Globus pallidus (tissue), 1 donor: ENCODE measurements around the gene PVALEF.
"Not testable (repeated sequence)": the region's sequence is repeated elsewhere in the genome, so short reads cannot be mapped to it uniquely, and the experiment has no call there.

Source experiments
- DNase-seq: peaks from one replicate; pipeline ENCODE4 v3.0.0-alpha.2; 2015; ENCODE audit warnings: low spot score

The PVALEF gene

DNA sequence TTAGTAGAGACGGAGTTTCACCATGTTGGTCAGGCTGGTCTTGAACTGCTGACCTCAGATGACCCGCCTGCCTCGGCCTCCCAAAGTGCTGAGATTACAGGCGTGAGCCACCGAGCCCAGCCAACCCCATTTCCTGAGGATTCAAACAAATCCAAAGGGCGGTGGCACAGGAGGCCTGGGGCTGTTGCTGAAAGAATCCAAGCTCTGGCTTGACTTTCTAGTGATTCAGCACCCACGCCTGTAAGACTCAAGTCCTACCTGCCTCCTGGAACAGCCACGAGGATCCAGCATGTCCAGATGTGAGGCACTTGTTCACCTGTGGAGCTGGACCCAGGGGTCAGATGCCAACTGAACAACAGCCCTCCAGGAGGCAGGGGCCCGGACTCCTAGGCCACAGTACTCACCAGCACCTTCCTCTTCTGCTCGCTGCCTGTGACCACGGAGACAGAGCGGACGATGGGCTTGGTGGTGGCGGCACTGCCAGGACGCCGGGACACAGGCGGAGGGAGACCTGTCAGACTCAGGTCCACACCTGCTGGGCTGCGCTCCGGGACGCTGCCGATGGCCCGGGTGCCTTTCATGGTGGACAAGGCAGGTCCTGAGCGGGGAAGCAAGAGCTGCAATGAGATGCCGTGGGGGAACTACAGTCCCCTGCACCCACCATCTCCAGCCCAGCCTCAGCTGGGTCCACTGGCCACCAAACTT lies 54.3 kb downstream of the PVALEF start:
- no peak for DNase-seq

DNA sequence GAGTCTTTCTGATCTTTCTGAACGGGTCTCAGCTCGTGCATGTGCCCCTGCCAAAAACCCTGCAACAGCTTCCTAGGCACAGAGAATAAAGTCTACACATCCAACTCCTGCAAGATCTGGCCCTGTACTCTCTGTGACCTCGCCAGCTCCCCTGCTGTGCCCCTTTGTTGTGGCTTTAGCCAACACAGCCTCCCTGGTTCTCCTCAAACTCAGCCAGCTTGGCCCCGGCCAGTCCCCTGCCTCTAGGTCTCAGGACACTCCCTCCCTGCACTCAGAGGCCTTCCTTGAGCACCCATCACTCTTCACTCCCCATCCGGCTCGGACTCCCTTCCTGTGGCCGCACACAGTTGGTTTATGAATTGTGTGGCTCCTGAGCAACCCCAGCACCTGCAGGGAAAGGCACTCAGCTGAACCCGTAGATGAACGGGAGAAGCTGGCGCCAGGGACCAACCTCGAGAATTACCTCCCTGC lies 56.1 kb downstream of the PVALEF start:
- no peak for DNase-seq

DNA sequence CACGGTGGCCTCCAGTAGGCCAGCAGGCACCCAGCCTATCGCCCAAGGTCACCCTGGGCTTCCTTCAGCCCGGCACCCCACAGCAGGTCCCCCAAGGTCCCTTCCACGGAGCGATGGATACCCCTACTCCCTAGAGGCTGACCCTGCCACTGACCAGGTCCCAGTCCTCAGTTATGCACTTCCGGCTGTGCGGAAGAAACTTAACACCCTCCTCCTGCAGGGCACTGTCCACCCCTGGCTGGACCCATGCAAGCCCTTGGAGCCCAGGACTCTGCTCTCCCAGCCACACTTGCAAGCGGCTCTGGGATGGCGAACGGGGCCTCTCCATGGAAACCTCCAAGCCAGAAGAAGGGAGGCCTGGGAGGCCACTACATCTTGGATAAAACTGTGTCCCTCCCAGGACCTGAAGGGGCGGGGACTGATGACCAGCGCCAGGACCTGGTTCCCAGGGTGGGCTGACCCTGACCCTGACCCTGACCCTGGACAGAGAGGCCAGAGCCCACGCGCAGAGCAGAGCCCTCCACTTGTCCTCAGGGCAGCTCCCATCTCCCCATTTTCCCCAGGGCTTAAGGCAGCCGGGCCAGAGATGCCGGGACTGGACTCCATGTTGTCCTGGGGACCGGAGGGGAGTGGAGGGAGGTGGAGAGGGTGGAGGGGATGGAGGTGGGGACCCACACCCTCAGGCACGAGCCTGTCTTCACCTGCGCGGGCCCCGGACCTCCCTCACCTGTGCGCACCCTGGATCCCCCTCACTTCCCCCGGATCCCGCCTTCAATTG lies 56.7 kb downstream of the PVALEF start:
- no peak for DNase-seq

DNA sequence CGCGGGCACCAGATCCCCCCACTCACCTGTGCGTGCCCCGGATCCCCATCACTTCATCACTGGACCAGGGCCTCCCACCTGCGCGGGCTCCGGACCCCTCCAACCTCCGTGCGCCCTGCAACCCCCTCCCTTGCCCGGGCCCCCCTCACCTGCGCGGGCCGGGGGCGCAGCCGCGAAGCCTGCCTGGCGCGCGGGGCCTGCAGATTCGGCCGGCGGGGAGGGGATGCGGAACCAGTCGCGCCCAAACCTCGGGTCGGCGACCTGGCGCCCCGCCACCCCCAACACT lies 57.3 kb downstream of the PVALEF start:
- DNase-seq: no peak

DNA sequence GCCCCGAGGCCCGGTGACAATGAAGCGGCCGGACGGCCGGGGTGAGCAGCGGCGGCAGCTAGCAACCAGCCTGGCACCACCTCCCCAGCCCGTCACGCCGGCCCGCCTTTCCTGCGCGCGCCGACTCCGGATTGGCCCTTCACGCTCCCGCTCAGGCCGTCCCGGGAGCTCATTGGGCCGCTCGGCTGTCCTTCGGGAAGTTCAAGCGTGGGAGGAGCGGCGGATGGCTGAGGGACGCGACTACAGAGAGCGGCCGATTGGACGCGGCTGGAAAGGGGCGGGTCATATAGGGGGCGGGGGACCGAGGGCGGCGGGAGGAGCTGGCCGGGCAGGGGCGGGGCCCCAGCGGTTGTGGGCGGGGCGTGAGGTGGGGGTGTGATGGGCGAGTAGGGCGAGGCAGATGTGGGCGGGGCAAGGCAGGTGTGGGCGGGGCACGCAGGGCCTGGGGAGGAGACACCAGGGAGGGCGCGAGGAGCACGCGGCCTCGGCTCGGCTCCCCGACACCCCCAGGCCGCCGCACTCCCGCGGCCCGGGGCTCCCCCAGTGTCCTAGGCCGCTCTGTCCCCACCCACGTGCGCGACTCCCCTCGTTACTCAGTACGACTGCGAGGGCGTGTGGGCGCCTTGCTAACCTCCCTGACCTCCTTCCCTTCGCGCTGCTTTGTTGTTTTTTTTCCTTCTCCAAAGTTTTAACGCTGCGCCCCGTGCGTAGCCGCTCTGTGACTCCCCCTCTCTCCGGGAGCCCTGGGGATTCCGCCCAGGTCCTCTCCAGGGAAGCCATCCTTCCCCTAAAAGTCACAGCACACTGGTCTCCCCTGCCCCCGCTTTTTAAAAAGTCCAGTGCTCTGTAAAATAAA lies 57.8 kb downstream of the PVALEF start, which contains the start of gene CEP131:
TSS of gene CEP131 (minus strand) at position 60 of the 856 bp plus-strand sequence. CDS start 2,909 bp downstream, outside the sequence.
- peak; percentile 98 for DNase-seq

DNA sequence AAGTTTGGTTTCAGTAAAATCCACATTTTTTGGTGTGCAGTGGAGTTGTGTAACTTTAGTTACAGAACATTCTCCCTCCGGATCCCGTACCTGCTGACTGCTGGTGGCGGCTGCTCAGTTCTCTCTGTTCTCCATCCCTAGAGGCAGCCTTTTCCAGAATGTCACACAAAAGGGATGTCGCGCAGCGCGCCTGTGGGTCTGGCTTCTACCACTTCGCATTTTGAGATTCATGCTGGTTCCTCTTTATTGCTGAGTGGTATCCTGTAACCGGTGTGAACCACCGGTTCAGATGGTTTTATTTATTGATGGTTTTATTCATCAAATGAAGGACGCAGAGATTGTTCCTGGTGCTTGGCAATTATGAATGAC lies 58.4 kb downstream of the PVALEF start:
- no peak for DNase-seq

DNA sequence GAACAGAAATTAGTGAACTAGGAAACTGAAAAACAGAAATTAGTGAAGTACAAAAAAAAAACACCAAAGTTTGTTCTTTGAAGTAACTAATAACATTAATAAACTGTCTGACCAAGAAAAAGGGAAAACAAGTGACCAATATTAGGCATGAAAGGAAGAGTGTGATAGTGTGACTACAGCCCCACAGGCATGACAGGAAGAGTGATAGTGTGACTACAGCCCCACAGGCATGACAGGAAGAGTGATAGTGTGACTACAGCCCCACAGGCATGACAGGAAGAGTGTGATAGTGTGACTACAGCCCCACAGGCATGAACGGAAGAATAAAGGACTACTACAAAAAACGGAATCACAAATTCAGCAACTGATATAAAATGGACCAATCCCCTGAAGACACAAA lies 62.3 kb downstream of the PVALEF start:
- not testable (repeated sequence) for DNase-seq

DNA sequence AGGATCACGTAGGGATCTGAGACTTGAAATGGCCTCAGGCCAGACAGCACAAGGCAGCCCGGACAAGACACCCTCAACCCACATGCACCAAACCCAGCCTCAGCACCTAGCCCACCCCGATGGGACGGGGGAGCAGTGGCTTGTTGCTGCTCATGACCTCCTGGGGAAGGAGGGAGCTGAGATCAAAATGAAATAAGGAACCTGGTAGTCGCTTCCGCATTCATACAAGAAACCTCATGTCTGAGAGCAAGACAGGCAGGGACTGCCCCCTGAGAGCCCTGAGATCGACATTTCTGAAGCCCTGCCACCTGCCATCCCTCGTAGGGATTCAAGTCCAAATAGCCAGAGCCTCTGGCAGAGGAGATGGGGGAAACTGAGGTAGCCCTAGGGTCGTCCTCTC lies 63.1 kb downstream of the PVALEF start:
- peak; percentile 51 for DNase-seq

DNA sequence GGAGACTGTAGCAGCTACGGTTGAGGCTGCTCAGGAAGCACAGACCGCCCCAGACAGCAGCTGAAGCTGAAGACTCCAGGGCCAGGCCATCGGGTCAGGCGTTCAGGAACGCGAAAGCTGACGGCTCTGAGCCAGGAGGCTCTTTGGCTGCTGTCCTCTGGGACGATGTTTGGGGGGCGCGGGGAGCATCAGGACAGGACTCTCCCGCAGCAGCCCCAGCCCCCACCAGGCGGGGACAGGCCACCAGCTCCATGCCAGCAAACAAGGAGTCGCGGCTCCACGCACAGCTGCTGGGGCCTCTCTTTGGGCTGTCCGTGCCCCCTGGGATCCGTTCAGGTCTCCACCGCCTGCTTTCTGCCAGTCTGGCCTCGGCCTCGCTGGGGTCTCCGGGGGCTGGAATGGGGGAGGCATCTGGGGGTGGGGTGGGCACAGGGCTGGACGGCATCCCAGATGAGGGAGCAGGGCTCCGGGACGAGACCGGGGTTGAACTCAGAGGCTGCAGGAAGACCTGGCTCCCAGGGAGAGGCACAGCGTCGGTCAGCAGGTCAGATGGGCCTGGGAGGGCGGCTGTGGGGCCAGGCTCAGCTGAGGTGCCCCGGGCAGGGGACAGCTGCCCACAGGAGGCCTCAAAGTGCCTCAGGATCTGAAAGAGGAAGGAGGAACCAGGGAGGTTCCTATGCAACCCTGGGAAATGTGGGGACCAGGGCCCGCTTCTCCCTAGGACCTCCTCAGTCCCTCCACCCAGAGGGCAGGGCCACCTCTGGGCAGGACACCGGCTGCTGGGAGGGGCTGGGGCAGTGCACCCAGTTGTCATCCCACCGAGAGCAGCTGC lies 63.7 kb downstream of the PVALEF start:
- no peak for DNase-seq

DNA sequence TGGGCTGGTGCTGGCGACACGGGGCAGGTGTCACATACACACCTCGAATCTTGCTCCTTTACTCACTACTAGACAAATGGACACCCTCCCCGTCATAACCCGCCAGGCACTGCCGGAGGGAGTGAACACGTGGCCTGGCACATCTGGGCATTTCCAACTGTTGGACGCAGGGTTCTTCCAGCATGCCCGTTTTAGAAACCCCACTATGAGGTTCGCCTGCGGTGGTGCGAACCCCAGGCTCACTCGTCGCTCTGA lies 64.3 kb downstream of the PVALEF start:
- no peak for DNase-seq

DNA sequence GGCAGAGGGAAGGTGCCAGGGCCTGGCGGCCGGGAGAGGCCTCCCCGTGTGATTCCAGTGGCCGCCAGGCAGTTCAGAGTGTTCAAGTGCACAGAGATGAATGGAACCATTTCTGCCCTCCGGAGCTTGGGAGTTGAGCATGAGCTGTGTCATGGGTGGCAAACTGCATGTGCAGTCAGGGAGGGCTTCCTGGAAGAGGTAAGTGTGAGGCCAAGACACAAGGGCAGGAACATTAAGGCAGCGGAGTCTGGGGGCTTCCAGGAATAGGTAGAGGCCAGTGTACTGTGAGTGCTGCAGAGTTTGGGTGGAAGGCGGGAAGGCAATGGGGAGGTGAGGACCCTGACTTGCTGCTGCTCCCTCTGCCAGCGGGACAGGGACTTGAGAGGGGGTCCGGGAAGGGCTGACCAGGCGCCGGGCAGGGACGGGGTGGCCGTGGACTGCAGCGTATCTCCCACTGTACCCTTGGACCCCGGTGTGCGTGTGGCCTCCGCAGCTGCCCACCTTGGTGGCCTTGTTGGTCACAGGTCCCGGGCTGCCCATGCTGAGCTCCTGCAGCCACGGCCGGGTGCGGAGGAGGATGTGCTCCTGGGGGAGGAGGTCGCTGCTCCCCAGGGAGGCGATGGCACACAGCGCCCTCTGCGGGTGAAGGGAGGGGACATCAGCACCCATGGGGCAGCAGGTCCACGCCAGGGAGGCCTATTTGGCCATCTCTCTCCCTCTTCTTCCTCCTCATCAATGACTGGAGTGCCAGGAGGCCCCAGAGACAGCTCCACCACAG lies 64.9 kb downstream of the PVALEF start:
- no peak for DNase-seq

DNA sequence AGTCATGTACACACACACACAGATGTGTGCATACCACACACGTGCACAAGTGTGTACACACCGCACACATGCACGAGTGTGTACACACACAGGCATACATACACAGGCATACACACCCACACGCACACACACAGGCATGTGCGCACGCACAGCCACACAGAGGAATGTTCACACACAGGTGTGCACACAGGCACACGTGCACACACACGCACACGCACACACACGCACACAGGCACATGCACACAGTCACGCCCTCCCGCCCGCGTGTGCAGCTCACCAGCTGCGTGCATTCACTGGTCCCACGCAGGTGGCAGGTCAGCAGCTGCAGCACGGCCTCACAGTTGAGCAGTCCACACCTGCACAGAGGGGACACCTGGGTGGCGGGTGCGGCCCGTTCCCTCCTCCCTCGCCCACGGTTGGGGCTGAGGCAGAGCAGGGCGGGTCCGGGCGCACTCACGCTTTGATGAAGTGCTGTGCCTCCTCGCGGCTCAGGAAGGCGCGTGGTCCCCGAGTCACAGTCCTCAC lies 65.9 kb downstream of the PVALEF start:
- no peak for DNase-seq

DNA sequence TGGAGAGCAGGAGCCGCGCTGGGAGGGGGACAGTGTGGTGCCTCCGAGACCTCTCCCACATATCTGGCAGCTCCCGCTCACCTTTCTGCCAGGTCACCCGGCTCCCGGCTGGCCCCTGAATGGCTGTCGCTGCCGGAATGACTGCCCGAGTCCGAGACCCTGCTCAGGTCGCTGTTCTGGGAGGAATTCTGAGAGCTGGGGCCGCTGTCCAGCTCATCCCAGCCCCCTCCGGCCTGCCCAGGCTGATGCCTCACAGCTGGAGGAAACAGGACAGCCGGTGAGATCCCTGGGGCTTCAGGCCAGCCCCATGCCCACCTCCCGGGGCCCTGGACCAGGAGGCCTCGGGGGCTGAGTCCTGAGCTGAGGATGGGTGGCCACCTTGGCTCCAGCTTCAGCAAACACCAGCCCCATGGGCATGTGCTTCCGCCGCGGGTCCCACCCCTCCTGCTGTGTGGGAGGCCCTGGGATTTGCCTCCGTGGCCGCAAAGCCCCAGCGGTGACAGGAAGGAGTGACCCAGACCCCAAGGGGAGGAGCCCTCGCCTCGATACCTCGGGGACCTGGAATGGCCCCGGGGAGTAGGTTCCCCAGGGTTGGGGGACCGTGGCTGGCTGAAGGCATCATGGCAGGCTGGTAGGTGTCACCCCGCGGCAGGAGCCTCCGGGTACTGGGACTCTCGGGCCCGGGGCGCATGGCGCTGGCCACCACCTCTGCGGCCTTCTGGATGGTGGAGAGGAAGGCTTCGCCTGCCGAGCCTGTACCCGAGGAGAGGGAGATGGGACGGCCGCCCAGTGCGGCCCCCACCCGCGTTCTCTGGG lies 66.7 kb downstream of the PVALEF start:
- no peak for DNase-seq
